ENCODE data around the gene CEP83. TPM values are rescaled to one million over a fixed set of nuclear protein-coding genes. Genes with fewer than 3 reads are reported as not detected.
"Not testable (repeated sequence)": the region's sequence is repeated elsewhere in the genome, so short reads cannot be mapped to it uniquely, and the experiment has no call there.

Gene CEP83
- total and polyA plus RNA-seq, 8 donors: 2.6 to 44.4 (median 15.8) TPM

DNA sequence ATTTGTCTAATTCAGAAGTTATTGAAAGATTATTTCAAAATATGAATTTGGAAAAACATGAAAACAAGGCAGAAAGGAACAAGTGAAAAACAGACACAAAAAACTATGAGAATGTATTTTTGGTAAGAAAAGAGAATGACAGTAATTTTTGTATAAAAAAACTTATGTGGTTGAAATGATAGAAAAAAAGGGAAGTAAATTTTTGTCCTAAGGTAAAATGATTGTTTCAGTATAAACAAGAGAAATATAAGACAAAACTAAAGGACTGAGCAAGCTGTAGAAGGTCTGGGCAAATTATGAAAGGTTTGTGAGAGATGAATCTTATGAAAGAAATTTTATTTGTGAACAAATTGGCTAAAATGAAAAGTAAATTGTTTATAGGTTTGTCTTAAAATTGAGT lies 44.6 kb downstream of the CEP83 start:
- H3K4me3 ChIP-seq: no peak overlapping the region
- no peaks in the 10 kb centered on the region for H3K9me3 ChIP-seq
- no peaks in the 10 kb centered on the region for H3K4me1 ChIP-seq
- no peaks in the 10 kb centered on the region for H3K27me3 ChIP-seq
- no peak overlapping the region for H3K27ac ChIP-seq
- TF ChIP-seq EP300 (IDR thresholded peaks at IDR 0.05) (no peak), CTCF (IDR thresholded peaks at IDR 0.05) (no peak), POLR2A (IDR thresholded peaks at IDR 0.05) (no peak), POLR2AphosphoS5 (IDR thresholded peaks at IDR 0.05) (no peak)
- intact Hi-C loops (cut with DNase I; ENCODE audit: low total_unique reads): no loop called here
- no peak for DNase-seq
- no peaks in the 10 kb centered on the region for H3K36me3 ChIP-seq

- H3K9me3 ChIP-seq: no peaks in the 10 kb centered on the region
- TF ChIP-seq POLR2A (IDR thresholded peaks at IDR 0.05): no peak
- TF ChIP-seq CTCF (IDR thresholded peaks at IDR 0.05): no peak
- TF ChIP-seq EP300 (IDR thresholded peaks at IDR 0.05): no peak
- TF ChIP-seq POLR2AphosphoS5 (IDR thresholded peaks at IDR 0.05): no peak
- H3K27ac ChIP-seq: peak overlapping the region in 3 of 5 donors; percentile 2 to 55 (median 41)
- peak overlapping the region in 2 of 4 donors; percentile 7 to 26 for H3K4me3 ChIP-seq
- H3K4me1 ChIP-seq: peaks cover 0 to 4% (median 0%) of the 10 kb centered on the region in 4 donors
- intact Hi-C loops (cut with DNase I; ENCODE audit: low total_unique reads): no loop called here
- DNase-seq: peak in 1 of 2 donors; percentile 10
- H3K27me3 ChIP-seq: no peaks in the 10 kb centered on the region
- H3K36me3 ChIP-seq: peaks cover 0 to 9% (median 7%) of the 10 kb centered on the region in 4 donors
- WGBS, 5 donors: 57 to 82% (median 78%) methylated on average over 3 of the region's 3 CpGs
Observed at GRCh38 chr12:94405413-94406116, 54.1 kb downstream of the CEP83 start.

- no peak overlapping the region for H3K4me3 ChIP-seq
- WGBS, 5 donors: 81 to 88% (median 88%) methylated on average over 2 of the region's 2 CpGs
- no peak for DNase-seq
- H3K4me1 ChIP-seq: peaks cover 0 to 4% (median 0%) of the 10 kb centered on the region in 4 donors
- no peaks in the 10 kb centered on the region for H3K9me3 ChIP-seq
- intact Hi-C loops (cut with DNase I; ENCODE audit: low total_unique reads): no loop called here
- H3K36me3 ChIP-seq: peaks cover 0 to 15% (median 12%) of the 10 kb centered on the region in 4 donors
- H3K27ac ChIP-seq: peak overlapping the region in 2 of 5 donors; percentile 41 to 55
- H3K27me3 ChIP-seq: no peaks in the 10 kb centered on the region
- TF ChIP-seq POLR2AphosphoS5 (IDR thresholded peaks at IDR 0.05): no peak
- TF ChIP-seq POLR2A (IDR thresholded peaks at IDR 0.05): no peak
- no peak for TF ChIP-seq CTCF (IDR thresholded peaks at IDR 0.05)
- TF ChIP-seq EP300 (IDR thresholded peaks at IDR 0.05): no peak
Observed at GRCh38 chr12:94404854-94405253, 54.8 kb downstream of the CEP83 start.

GRCh38 chr12:94401326-94401725 lies 58.3 kb downstream of the CEP83 start:
- Histone ChIP-seq H3K27ac (no peak overlapping the region), H3K36me3 (peaks cover 0 to 36% (median 27%) of the 10 kb centered on the region in 4 donors), H3K4me3 (no peak overlapping the region), H3K9me3 (peaks cover 0 to 21% (median 13%) of the 10 kb centered on the region in 4 donors), H3K27me3 (no peaks in the 10 kb centered on the region), H3K4me1 (peaks cover 0 to 4% (median 0%) of the 10 kb centered on the region in 4 donors)
- TF ChIP-seq EP300 (IDR thresholded peaks at IDR 0.05) (no peak), POLR2A (IDR thresholded peaks at IDR 0.05) (no peak), POLR2AphosphoS5 (IDR thresholded peaks at IDR 0.05) (no peak), CTCF (IDR thresholded peaks at IDR 0.05) (no peak)
- 93 to 96% (median 95%) methylated on average over 2 of the region's 2 CpGs for WGBS, 5 donors
- intact Hi-C loops (cut with DNase I; ENCODE audit: low total_unique reads): no loop called here
- DNase-seq: no peak

GRCh38 chr12:94398685-94399084 lies 61.0 kb downstream of the CEP83 start:
- intact Hi-C loops (cut with DNase I; ENCODE audit: low total_unique reads): not testable (repeated sequence)

More at GRCh38 chr12:94398685-94399084, 61.0 kb downstream of the CEP83 start:
- 85 to 97% (median 96%) methylated on average over 5 of the region's 5 CpGs for WGBS, 5 donors
- Histone ChIP-seq H3K9me3 (peaks cover 0 to 21% (median 13%) of the 10 kb centered on the region in 4 donors), H3K36me3 (peaks cover 0 to 36% (median 27%) of the 10 kb centered on the region in 4 donors)
- not testable (repeated sequence) for H3K27ac ChIP-seq, H3K4me3 ChIP-seq, H3K4me1 ChIP-seq, DNase-seq, H3K27me3 ChIP-seq

All from stomach (tissue), 9 donors.